Measurements from ENCODE around the gene ATP12A.
"Not testable (repeated sequence)": the region's sequence is repeated elsewhere in the genome, so short reads cannot be mapped to it uniquely, and the experiment has no call there.

Gene ATP12A

GRCh38 chr13:24719139-24719538, 38.9 kb downstream of the ATP12A start:
- no peak overlapping the region for H3K4me3 ChIP-seq (replicated peaks; ENCODE audit: low read depth, low read length)
- no peak for DNase-seq (ENCODE audit: low read depth)
- TF ChIP-seq CTCF (IDR thresholded peaks at IDR 0.05; ENCODE audit: low read length, missing control alignments): no peak

GRCh38 chr13:24723206-24723605, 43.0 kb downstream of the ATP12A start:
- no peak for TF ChIP-seq CTCF (IDR thresholded peaks at IDR 0.05; ENCODE audit: low read length, missing control alignments)
- no peak overlapping the region for H3K4me3 ChIP-seq (replicated peaks; ENCODE audit: low read depth, low read length)
- DNase-seq (ENCODE audit: low read depth): no peak

- no peak for TF ChIP-seq CTCF (IDR thresholded peaks at IDR 0.05; ENCODE audit: low read length, missing control alignments)
- no peak overlapping the region for H3K4me3 ChIP-seq (replicated peaks; ENCODE audit: low read depth, low read length)
- no peak for DNase-seq (ENCODE audit: low read depth)
Measured at GRCh38 chr13:24724714-24725113, 44.5 kb downstream of the ATP12A start.

- H3K4me3 ChIP-seq (replicated peaks; ENCODE audit: low read depth, low read length): no peak overlapping the region
- DNase-seq (ENCODE audit: low read depth): no peak
- no peak for TF ChIP-seq CTCF (IDR thresholded peaks at IDR 0.05; ENCODE audit: low read length, missing control alignments)
Measured at GRCh38 chr13:24725379-24725778, 45.2 kb downstream of the ATP12A start.

- H3K4me3 ChIP-seq (replicated peaks; ENCODE audit: low read depth, low read length): no peak overlapping the region
- peak; percentile 81 for TF ChIP-seq CTCF (IDR thresholded peaks at IDR 0.05; ENCODE audit: low read length, missing control alignments)
- DNase-seq (ENCODE audit: low read depth): peak; percentile 92
Measured at GRCh38 chr13:24727731-24728601, 47.8 kb downstream of the ATP12A start.

- not testable (repeated sequence) for DNase-seq (ENCODE audit: low read depth); H3K4me3 ChIP-seq (replicated peaks; ENCODE audit: low read depth, low read length)
Measured at GRCh38 chr13:24730873-24731567, 50.8 kb downstream of the ATP12A start.

- no peak for TF ChIP-seq CTCF (IDR thresholded peaks at IDR 0.05; ENCODE audit: low read length, missing control alignments)
- no peak for DNase-seq (ENCODE audit: low read depth)
- H3K4me3 ChIP-seq (replicated peaks; ENCODE audit: low read depth, low read length): no peak overlapping the region
Measured at GRCh38 chr13:24734950-24735349, 54.7 kb downstream of the ATP12A start.
